Nucleus accumbens (tissue), 56 donors: ENCODE results near the gene TTC32.

Source experiments
- DNase-seq, 56 donors: peaks; one replicate each; lab custom pipeline; 2025; lab: John Stamatoyannopoulos, UW

The TTC32 gene

DNA sequence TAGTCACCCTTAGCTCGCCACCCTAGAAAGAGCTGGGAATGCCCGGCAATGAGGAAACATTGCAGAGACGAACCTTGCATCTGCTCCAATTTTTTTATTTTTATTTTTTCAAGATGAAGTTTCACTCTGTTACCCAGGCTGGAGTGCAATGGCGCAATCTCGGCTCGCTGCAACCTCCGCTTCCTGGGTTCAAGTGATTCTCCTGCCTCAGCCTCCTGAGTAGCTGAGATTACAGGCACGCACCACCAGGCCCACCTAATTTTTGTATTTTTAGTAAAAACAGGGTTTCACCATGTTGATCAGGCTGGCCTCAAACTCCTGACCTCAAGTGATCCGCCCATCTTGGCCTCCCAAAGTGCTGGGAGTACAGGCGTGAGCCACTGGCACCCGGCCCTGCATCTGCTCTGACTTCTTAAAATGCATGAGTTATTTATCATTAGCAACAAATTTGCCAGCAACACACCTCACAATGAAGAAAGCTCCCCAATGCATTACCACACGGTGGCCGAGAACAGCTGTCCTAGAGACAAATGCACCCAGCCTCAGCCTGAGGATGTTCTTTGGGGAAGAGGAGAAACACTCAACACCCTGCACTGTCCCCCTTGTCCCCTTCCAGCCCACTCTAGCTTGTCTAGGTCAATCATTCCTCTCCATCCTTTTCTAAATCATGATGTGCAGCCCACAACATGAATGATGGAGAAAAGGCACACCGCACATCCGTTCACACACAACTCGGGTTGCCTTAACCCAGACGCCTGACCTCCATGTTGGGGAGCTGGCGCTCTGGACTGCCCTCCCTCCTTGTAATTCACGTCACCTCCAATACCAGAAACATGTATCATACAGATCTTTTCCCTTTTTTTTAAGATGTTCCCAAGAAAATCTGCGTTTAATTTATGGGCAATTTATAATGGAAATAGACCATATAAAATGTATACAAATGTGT is 46.9 kb downstream of the TTC32 start:
- no peak for DNase-seq

DNA sequence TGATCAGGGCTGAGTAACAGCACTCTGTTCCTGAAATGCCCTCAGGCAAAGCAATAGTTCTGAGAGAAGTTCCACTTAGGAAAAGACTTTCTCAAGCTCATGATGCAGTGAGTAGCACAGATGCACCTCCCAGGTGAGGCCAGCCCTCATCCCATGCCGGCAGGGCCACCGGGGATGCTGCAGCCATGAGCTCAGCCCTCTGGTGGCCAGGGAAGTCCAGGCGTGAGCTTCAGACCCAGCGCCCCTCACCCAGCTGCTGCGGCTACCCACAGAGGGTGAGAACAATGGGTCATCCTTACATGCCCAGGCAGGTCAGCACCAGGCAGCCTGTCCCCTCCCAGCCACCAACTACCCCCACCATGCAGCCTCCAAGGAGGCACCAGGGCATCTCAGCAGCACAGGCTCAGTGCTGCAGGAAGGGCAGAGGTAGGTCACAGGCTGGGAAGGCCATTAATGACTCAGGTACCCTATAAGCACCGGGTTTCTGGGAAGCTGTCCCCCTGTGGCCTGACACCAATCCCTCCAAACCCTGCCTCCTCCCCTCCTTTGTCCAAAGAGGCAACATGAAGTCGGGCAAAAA is 50.6 kb downstream of the TTC32 start:
- no peak for DNase-seq

DNA sequence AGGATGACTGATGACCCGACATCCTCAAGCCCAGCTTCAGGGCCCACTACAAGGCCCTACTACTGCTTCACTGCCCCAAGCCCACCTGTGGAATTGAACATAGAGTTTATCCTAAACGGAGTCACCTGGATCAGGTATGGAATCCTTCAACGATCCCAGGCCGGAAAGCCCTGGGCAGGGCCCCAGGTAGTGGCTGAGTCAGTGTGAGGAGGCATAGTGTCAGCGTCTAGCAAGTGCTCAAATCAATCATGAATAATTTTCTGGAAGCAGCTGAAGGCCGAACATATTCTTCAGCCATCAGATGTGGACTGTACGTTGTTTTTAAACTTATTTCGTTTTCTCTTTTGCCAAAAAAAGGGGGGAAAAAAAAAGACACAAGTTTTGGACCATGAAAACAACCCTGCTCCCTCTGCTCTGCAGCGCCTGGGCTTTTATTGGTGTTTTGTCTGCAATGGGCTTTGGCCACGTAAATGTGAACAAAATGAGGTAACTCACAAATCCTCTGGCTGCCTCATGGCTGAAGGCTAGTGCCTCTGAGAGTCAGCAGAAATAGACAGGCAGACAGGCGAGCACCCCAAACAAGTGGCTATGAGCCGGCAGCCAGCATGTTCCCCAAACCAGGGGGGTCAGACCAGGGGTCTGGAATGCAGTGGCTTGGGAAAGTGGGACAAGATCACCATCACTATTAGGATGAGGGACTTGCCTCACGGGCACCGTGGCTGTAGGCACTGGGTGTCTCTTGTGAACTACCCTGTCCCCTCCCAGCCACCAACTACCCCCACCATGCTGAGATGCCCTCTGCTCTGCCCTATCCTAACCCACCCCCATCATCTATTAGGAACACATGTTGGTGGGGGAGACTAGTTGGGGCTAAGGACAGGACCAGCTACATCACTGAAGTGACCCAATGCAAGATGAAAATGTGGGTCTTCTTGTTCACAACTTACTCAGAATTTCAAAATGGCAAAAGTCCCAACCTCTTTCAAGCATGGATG is 51.4 kb downstream of the TTC32 start:
- no peak for DNase-seq

DNA sequence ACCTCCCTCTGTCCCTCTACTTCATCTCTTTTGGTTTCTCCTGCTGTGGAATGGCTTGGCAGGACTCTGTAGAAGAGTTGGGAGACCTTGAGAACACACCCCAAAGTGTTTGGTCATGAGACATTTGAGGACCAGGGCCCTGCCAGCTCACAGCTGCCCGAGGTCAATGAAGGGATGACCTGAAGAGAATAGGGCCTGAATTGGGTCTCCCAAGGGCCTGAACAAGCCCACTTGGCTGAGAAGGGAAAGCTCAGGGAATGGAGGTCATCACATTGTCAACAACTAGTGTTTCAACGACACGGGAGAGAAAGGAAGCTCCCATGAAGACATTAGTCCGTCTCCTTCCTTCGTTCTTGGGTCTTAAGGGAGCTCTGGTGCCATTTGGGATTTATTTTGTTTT is 52.8 kb downstream of the TTC32 start:
- no peak for DNase-seq

DNA sequence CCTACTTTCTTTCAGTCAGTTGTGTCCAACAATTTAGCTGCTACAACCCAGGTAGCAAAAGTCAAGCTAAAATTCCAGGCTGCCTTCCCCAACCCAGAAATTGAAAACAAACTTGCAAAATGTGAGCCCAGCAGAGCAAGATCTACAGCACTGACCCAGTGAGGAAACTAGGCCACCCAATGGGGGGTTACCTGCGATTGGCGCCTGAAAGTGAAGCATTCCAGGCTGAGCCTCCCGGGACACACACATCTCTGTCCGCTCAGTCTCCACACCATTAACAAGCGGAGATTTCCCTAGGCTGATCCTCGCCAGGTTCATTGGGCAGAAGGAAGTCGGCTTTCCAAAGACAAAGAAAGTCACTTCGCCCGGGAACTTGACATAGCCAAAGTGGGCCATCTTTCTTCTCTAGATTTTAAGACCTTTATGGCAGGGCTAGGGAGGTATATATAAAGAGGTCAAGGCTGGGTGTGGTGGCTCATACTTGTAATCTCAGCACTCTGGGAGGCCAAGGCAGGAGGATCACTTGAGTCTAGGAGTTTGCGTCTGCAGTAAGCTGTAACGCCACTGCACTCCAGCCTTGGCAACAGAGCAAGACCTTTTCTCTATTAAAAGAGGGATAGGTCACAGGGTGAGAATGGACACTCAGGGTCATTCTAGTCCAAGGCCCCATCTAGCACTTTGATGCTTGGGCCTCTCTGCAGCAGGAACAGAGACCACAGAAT is 53.6 kb downstream of the TTC32 start:
- no peak for DNase-seq

DNA sequence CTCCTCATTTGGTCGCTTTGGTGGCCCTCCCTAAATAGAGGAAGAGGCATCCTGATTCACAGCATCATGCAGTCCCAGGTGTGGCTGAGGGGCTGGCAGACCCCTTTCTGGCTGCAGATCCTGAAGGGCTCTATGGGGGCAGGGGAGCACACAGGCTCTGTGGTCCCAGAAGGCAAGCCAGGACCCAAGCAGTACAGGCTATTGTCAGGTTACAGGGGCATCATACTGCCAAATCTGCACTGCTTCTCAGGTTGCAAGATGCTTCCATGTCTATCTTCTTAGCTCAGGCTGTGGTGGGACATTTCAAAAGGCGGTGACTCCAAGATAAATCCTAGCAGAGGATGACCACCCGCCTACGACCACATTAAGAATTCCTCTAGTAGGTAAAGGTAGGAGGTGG is 54.3 kb downstream of the TTC32 start:
- no peak for DNase-seq
